Naive thymus-derived CD8-positive, alpha-beta T cell (primary cell): ENCODE results near the gene LANCL1. TPM values are rescaled to one million over a fixed set of nuclear protein-coding genes. Genes with fewer than 3 reads are reported as not detected.
"Not testable (repeated sequence)": the region's sequence is repeated elsewhere in the genome, so short reads cannot be mapped to it uniquely, and the experiment has no call there.

ENCODE experiments used
- ATAC-seq, 2 donors: fragments of 150-1000 bp; cut with Tn5 transposase in 1 of 2; sonication (Bioruptor Pico), chemical (Tn5 transposase) in 1 of 2; 1 replicate in 1 of 2; 2 replicates in 1 of 2; pipeline ENCODE4 v1.10.0; 2021; ENCODE audit warnings: mild to moderate bottlenecking in 2 of 2, moderate library complexity in 2 of 2
- POLR2A ChIA-PET: fragments of 350-600 bp; sonication (Branson Sonifier 250); formaldehyde crosslinking; loops from one replicate; lab custom pipeline; 2021; ENCODE audit warnings: antibody characterized with exemption; lab: Charles Lee
- DNase-seq, 10 donors: peaks; one replicate each; pipeline versions ENCODE4 v3.0.0 to v3.0.0-alpha.2; 2020 to 2022
- H3K27ac Mint-ChIP-seq, 10 donors: one replicate each; pipeline ENCODE4 v1.8.0; 2020 to 2022; ENCODE audit warnings: mild to moderate bottlenecking in 10 of 10, mixed read lengths in 10 of 10, moderate library complexity in 4 of 10, inconsistent platforms in 1 of 10
- H3K27me3 Mint-ChIP-seq, 5 donors: one replicate each; pipeline ENCODE4 v1.8.0; 2021 to 2022; ENCODE audit warnings: mixed read lengths in 5 of 5
- H3K36me3 Mint-ChIP-seq, 3 donors: one replicate each; pipeline ENCODE4 v1.8.0; 2020 to 2022; ENCODE audit warnings: mixed read lengths in 3 of 3, mild to moderate bottlenecking in 2 of 3, inconsistent platforms in 1 of 3
- H3K4me1 Mint-ChIP-seq, 4 donors: one replicate each; pipeline ENCODE4 v1.8.0; 2021 to 2022; ENCODE audit warnings: mixed read lengths in 4 of 4
- H3K4me3 Mint-ChIP-seq, 10 donors: one replicate each; pipeline ENCODE4 v1.8.0; 2020 to 2022; ENCODE audit warnings: mild to moderate bottlenecking in 10 of 10, mixed read lengths in 10 of 10, moderate library complexity in 6 of 10, inconsistent platforms in 1 of 10
- H3K9me3 Mint-ChIP-seq, 9 donors: one replicate each; pipeline ENCODE4 v1.8.0; 2020 to 2022; ENCODE audit warnings: mixed read lengths in 9 of 9, mild to moderate bottlenecking in 3 of 9, inconsistent platforms in 1 of 9, moderate library complexity in 1 of 9
- polyA plus RNA-seq, 3 donors: library from polyadenylated mRNA; unstranded; fragments of 300-500 nt; fragmentation: Illumina TruSeq; gene quantifications; one replicate each; pipeline ENCODE4 v1.2.3, GENCODE V29; 2021
- total RNA-seq, 8 experiments: library from RNA in 2 of 8; stranded (reverse) in 2 of 8; gene quantifications; one replicate each; pipeline ENCODE4 v1.2.3 and lab custom pipeline; 2021 to 2026

Gene LANCL1
- total and polyA plus RNA-seq, 5 experiments from 2014 or later, result 19.5 to 35.7 (median 28.6) TPM

- peaks cover 57 to 73% (median 71%) of the 10 kb centered on the region in 3 donors for H3K36me3 Mint-ChIP-seq
These were observed 48.0 kb downstream of the LANCL1 start for GRCh38 chr2:210428393-210429179.

GRCh38 chr2:210427309-210427708, 49.2 kb downstream of the LANCL1 start:
- H3K27ac Mint-ChIP-seq, DNase-seq, H3K4me3 Mint-ChIP-seq, ATAC-seq, H3K4me1 Mint-ChIP-seq, POLR2A ChIA-PET, H3K27me3 Mint-ChIP-seq: not testable (repeated sequence)
- Mint-ChIP-seq H3K36me3 (peaks cover 44 to 62% (median 58%) of the 10 kb centered on the region in 3 donors), H3K9me3 (peaks cover 10 to 87% (median 55%) of the 10 kb centered on the region in 9 donors)

More at GRCh38 chr2:210428393-210429179, 48.0 kb downstream of the LANCL1 start:
- Mint-ChIP-seq H3K27me3 (no peaks in the 10 kb centered on the region), H3K27ac (no peak overlapping the region), H3K4me1 (no peaks in the 10 kb centered on the region), H3K4me3 (no peak overlapping the region), H3K9me3 (peaks cover 14 to 80% (median 55%) of the 10 kb centered on the region in 9 donors)
- ATAC-seq, result no peak
- DNase-seq, result no peak
- POLR2A ChIA-PET, result no interaction called here

- H3K36me3 Mint-ChIP-seq, result peaks cover under 1 to 33% (median 8%) of the 10 kb centered on the region in 3 donors
- POLR2A ChIA-PET, result no interaction called here
These were observed 54.2 kb downstream of the LANCL1 start for GRCh38 chr2:210422366-210422765.

GRCh38 chr2:210421916-210422315, 54.6 kb downstream of the LANCL1 start:
- POLR2A ChIA-PET, result no interaction called here

More at GRCh38 chr2:210422366-210422765, 54.2 kb downstream of the LANCL1 start:
- Mint-ChIP-seq H3K9me3 (peaks cover 0 to 64% (median 34%) of the 10 kb centered on the region in 9 donors), H3K4me1 (no peaks in the 10 kb centered on the region), H3K27me3 (peaks cover 8 to 32% (median 10%) of the 10 kb centered on the region in 5 donors), H3K27ac (no peak overlapping the region), H3K4me3 (no peak overlapping the region)
- no peak for DNase-seq
- no peak for ATAC-seq

GRCh38 chr2:210412660-210413059, 63.9 kb downstream of the LANCL1 start:
- no peaks in the 10 kb centered on the region for H3K4me1 Mint-ChIP-seq
- H3K9me3 Mint-ChIP-seq, result peaks cover 5 to 23% (median 16%) of the 10 kb centered on the region in 9 donors
- POLR2A ChIA-PET, result no interaction called here
- H3K27me3 Mint-ChIP-seq, result peaks cover 3 to 15% (median 10%) of the 10 kb centered on the region in 5 donors
- ATAC-seq (no peak), DNase-seq (no peak)
- no peak overlapping the region for H3K4me3 Mint-ChIP-seq
- peaks cover 0 to 13% (median 0%) of the 10 kb centered on the region in 3 donors for H3K36me3 Mint-ChIP-seq
- H3K27ac Mint-ChIP-seq, result no peak overlapping the region

More at GRCh38 chr2:210421916-210422315, 54.6 kb downstream of the LANCL1 start:
- ATAC-seq, result no peak
- Mint-ChIP-seq H3K4me3 (no peak overlapping the region), H3K27ac (no peak overlapping the region), H3K9me3 (peaks cover 0 to 60% (median 30%) of the 10 kb centered on the region in 9 donors), H3K4me1 (no peaks in the 10 kb centered on the region), H3K27me3 (peaks cover 8 to 32% (median 14%) of the 10 kb centered on the region in 5 donors), H3K36me3 (peaks cover 0 to 30% (median 5%) of the 10 kb centered on the region in 3 donors)
- no peak for DNase-seq

GRCh38 chr2:210410542-210410941, 66.0 kb downstream of the LANCL1 start:
- H3K4me1 Mint-ChIP-seq, result no peaks in the 10 kb centered on the region
- peaks cover 0 to 8% (median 0%) of the 10 kb centered on the region in 3 donors for H3K36me3 Mint-ChIP-seq
- POLR2A ChIA-PET, result no interaction called here
- DNase-seq, result no peak
- H3K27me3 Mint-ChIP-seq, result peaks cover 3 to 28% (median 9%) of the 10 kb centered on the region in 5 donors
- ATAC-seq, result no peak
- H3K4me3 Mint-ChIP-seq, result no peak overlapping the region
- H3K27ac Mint-ChIP-seq, result no peak overlapping the region
- H3K9me3 Mint-ChIP-seq, result peaks cover 4 to 13% (median 11%) of the 10 kb centered on the region in 9 donors

GRCh38 chr2:210399440-210400041, 77.0 kb downstream of the LANCL1 start:
- POLR2A ChIA-PET, result no interaction called here
- H3K4me1 Mint-ChIP-seq, result no peaks in the 10 kb centered on the region
- H3K27ac Mint-ChIP-seq, result no peak overlapping the region
- no peak for ATAC-seq
- no peaks in the 10 kb centered on the region for H3K36me3 Mint-ChIP-seq
- H3K27me3 Mint-ChIP-seq, result peaks cover 0 to 18% (median 4%) of the 10 kb centered on the region in 5 donors
- no peak overlapping the region for H3K4me3 Mint-ChIP-seq
- H3K9me3 Mint-ChIP-seq, result no peaks in the 10 kb centered on the region
- DNase-seq, result no peak

GRCh38 chr2:210392469-210392881, 84.1 kb downstream of the LANCL1 start:
- no peaks in the 10 kb centered on the region for H3K4me1 Mint-ChIP-seq
- no peak overlapping the region for H3K27ac Mint-ChIP-seq
- no peaks in the 10 kb centered on the region for H3K36me3 Mint-ChIP-seq
- peaks cover 1 to 18% (median 4%) of the 10 kb centered on the region in 5 donors for H3K27me3 Mint-ChIP-seq
- POLR2A ChIA-PET, result no interaction called here
- no peaks in the 10 kb centered on the region for H3K9me3 Mint-ChIP-seq
- no peak overlapping the region for H3K4me3 Mint-ChIP-seq
- no peak for ATAC-seq
- no peak for DNase-seq

- DNase-seq (no peak), ATAC-seq (no peak)
- H3K4me3 Mint-ChIP-seq, result no peak overlapping the region
- no peaks in the 10 kb centered on the region for H3K4me1 Mint-ChIP-seq
- H3K36me3 Mint-ChIP-seq, result no peaks in the 10 kb centered on the region
- POLR2A ChIA-PET, result no interaction called here
- no peak overlapping the region for H3K27ac Mint-ChIP-seq
- H3K27me3 Mint-ChIP-seq, result peaks cover 0 to 6% (median 3%) of the 10 kb centered on the region in 5 donors
- no peaks in the 10 kb centered on the region for H3K9me3 Mint-ChIP-seq
These were observed 86.7 kb downstream of the LANCL1 start for GRCh38 chr2:210389856-210390255.

- no peak overlapping the region for H3K27ac Mint-ChIP-seq
- no peaks in the 10 kb centered on the region for H3K9me3 Mint-ChIP-seq
- POLR2A ChIA-PET, result no interaction called here
- ATAC-seq, result no peak
- H3K4me1 Mint-ChIP-seq, result no peaks in the 10 kb centered on the region
- H3K4me3 Mint-ChIP-seq, result no peak overlapping the region
- no peaks in the 10 kb centered on the region for H3K36me3 Mint-ChIP-seq
- H3K27me3 Mint-ChIP-seq, result peaks cover 1 to 8% (median 4%) of the 10 kb centered on the region in 5 donors
- DNase-seq, result no peak
These were observed 88.4 kb downstream of the LANCL1 start for GRCh38 chr2:210388148-210388547.

- Mint-ChIP-seq H3K27ac (no peak overlapping the region), H3K9me3 (no peaks in the 10 kb centered on the region), H3K27me3 (peaks cover 6 to 18% (median 7%) of the 10 kb centered on the region in 5 donors), H3K4me3 (no peak overlapping the region), H3K4me1 (no peaks in the 10 kb centered on the region), H3K36me3 (no peaks in the 10 kb centered on the region)
- POLR2A ChIA-PET, result no interaction called here
- DNase-seq, result no peak
- ATAC-seq, result no peak
These were observed 89.5 kb downstream of the LANCL1 start for GRCh38 chr2:210387074-210387473.
